Ectodermal cell (in vitro differentiated cells): ENCODE data around the gene SLC22A31.
"Not testable (repeated sequence)": the region's sequence is repeated elsewhere in the genome, so short reads cannot be mapped to it uniquely, and the experiment has no call there.

ENCODE experiments used
- H3K27ac ChIP-seq: 2 replicates; pipeline ENCODE4 v1.7.0; 2013; ENCODE audit warnings: mild to moderate bottlenecking, low read depth, low read length; ENCODE audit not compliant: insufficient read depth, poor library complexity, severe bottlenecking
- H3K27me3 ChIP-seq: 2 replicates; pipeline ENCODE4 v1.7.0; 2013; ENCODE audit warnings: mild to moderate bottlenecking, low read length; ENCODE audit not compliant: insufficient read depth, control insufficient read depth, poor library complexity, severe bottlenecking
- H3K36me3 ChIP-seq: one replicate; pipeline ENCODE4 v1.7.0; 2013; ENCODE audit warnings: low read length; ENCODE audit not compliant: control insufficient read depth, insufficient read depth
- H3K4me1 ChIP-seq: one replicate; pipeline ENCODE4 v1.7.0; 2013; ENCODE audit warnings: low read length; ENCODE audit not compliant: control insufficient read depth, insufficient read depth
- H3K4me3 ChIP-seq: 2 replicates; pipeline ENCODE4 v1.7.0; 2013; ENCODE audit warnings: low read depth, low read length, control low read depth; ENCODE audit not compliant: insufficient read depth
- H3K9me3 ChIP-seq: 2 replicates; pipeline ENCODE4 v1.7.0; 2013; ENCODE audit warnings: mild to moderate bottlenecking, low read length, moderate library complexity; ENCODE audit not compliant: control insufficient read depth
- WGBS, 2 experiments: methylation state at CpG; one replicate each; pipeline ENCODE4 v1.1.7; 2013; ENCODE audit warnings: missing lambda C conversion rate in 2 of 2; 5-methylcytosine and 5-hydroxymethylcytosine counted together

Gene SLC22A31

GRCh38 chr16:89193576-89194293, 6.6 kb downstream of the SLC22A31 start:
- Histone ChIP-seq H3K9me3 (no peaks in the 10 kb centered on the region), H3K36me3 (no peaks in the 10 kb centered on the region), H3K27ac (no peak overlapping the region), H3K4me1 (no peaks in the 10 kb centered on the region), H3K4me3 (no peak overlapping the region), H3K27me3 (peaks cover 51% of the 10 kb centered on the region)
- 88% methylated on average over 38 of the region's 38 CpGs for WGBS, 2 experiments

GRCh38 chr16:89192956-89193575, 7.3 kb downstream of the SLC22A31 start:
- Histone ChIP-seq H3K36me3 (no peaks in the 10 kb centered on the region), H3K27ac (no peak overlapping the region), H3K9me3 (no peaks in the 10 kb centered on the region), H3K27me3 (peaks cover 47% of the 10 kb centered on the region), H3K4me1 (no peaks in the 10 kb centered on the region), H3K4me3 (no peak overlapping the region)
- 14% methylated on average over 31 to 34 of the region's 39 CpGs for WGBS, 2 experiments

GRCh38 chr16:89192186-89192955, 8.0 kb downstream of the SLC22A31 start:
- H3K27ac ChIP-seq, H3K4me1 ChIP-seq, H3K4me3 ChIP-seq, H3K9me3 ChIP-seq, H3K36me3 ChIP-seq: not testable (repeated sequence)
- 3 to 4% methylated on average over 63 of the region's 63 CpGs for WGBS, 2 experiments
- H3K27me3 ChIP-seq = peaks cover 47% of the 10 kb centered on the region

- Histone ChIP-seq H3K27ac (no peak overlapping the region), H3K36me3 (no peaks in the 10 kb centered on the region), H3K4me3 (no peak overlapping the region), H3K9me3 (no peaks in the 10 kb centered on the region), H3K4me1 (no peaks in the 10 kb centered on the region), H3K27me3 (peaks cover 47% of the 10 kb centered on the region)
- WGBS, 2 experiments = 19 to 20% methylated on average over 12 to 15 of the region's 19 CpGs
Measured at GRCh38 chr16:89191901-89192185, 8.5 kb downstream of the SLC22A31 start.

- H3K27ac ChIP-seq = no peak overlapping the region
- H3K4me1 ChIP-seq = no peaks in the 10 kb centered on the region
- H3K36me3 ChIP-seq = no peaks in the 10 kb centered on the region
- peaks cover 47% of the 10 kb centered on the region for H3K27me3 ChIP-seq
- no peaks in the 10 kb centered on the region for H3K9me3 ChIP-seq
- no peak overlapping the region for H3K4me3 ChIP-seq
- WGBS, 2 experiments = 79 to 80% methylated on average over 44 of the region's 44 CpGs
Measured at GRCh38 chr16:89191033-89191900, 9.1 kb downstream of the SLC22A31 start.

- Histone ChIP-seq H3K4me1 (no peaks in the 10 kb centered on the region), H3K27ac (no peak overlapping the region), H3K9me3 (no peaks in the 10 kb centered on the region), H3K4me3 (no peak overlapping the region), H3K36me3 (no peaks in the 10 kb centered on the region), H3K27me3 (peaks cover 47% of the 10 kb centered on the region)
- 84% methylated on average over 28 of the region's 28 CpGs for WGBS, 2 experiments
Measured at GRCh38 chr16:89190150-89190958, 10.0 kb downstream of the SLC22A31 start.

- no peaks in the 10 kb centered on the region for H3K36me3 ChIP-seq
- H3K4me1 ChIP-seq = no peaks in the 10 kb centered on the region
- no peaks in the 10 kb centered on the region for H3K9me3 ChIP-seq
- H3K27me3 ChIP-seq = peaks cover 47% of the 10 kb centered on the region
- no peak overlapping the region for H3K4me3 ChIP-seq
- 70 to 74% methylated on average over 14 of the region's 14 CpGs for WGBS, 2 experiments
- H3K27ac ChIP-seq = no peak overlapping the region
Measured at GRCh38 chr16:89189358-89190025, 10.8 kb downstream of the SLC22A31 start.

- H3K4me1 ChIP-seq, H3K36me3 ChIP-seq, H3K9me3 ChIP-seq, H3K27ac ChIP-seq, H3K4me3 ChIP-seq: not testable (repeated sequence)
- WGBS, 2 experiments = 93% methylated on average over 25 of the region's 25 CpGs
- H3K27me3 ChIP-seq = peaks cover 39% of the 10 kb centered on the region
Measured at GRCh38 chr16:89188471-89189357, 11.6 kb downstream of the SLC22A31 start.
